Body of pancreas (tissue), 4 donors: Measurements from ENCODE around the gene DCTN2.

Experiments
- CTCF ChIP-seq, 7 experiments: fragments of 450-650 bp in 4 of 7; fragments of 200-600 bp in 3 of 7; sonication (generic) in 3 of 7; IDR thresholded peaks; one replicate each; pipeline ENCODE4 v1.5.1; 2016 to 2019; ENCODE audit warnings: antibody characterized with exemption in 7 of 7
- POLR2A ChIP-seq, 3 donors: fragments of 450-650 bp; IDR thresholded peaks; one replicate each; pipeline ENCODE4 v1.6.1; 2016; ENCODE audit warnings: antibody characterized with exemption in 3 of 3, mild to moderate bottlenecking in 2 of 3

GRCh38 chr12:57543581-57543980, 3.4 kb downstream of the DCTN2 start:
- no peak for TF ChIP-seq CTCF (IDR thresholded peaks at IDR 0.05)
- TF ChIP-seq POLR2A (IDR thresholded peaks at IDR 0.05), result no peak
